HG03280 (cell line): ENCODE data around the gene PLA2G12A.

Experiments
- ATAC-seq: cut with Tn5 transposase; IDR thresholded peaks from one replicate; pipeline ENCODE4 v1.9.1; 2021; ENCODE audit warnings: mild to moderate bottlenecking, moderate library complexity; ENCODE audit not compliant: unreplicated experiment

PLA2G12A gene

GRCh38 chr4:109729718-109730618 is at the start of gene PLA2G12A:
Gene PLA2G12A, minus strand, starts transcription at chr4:109730070. Its CDS starts 261 bp downstream, at chr4:109729809.
- ATAC-seq, result peak; percentile 84

GRCh38 chr4:109764789-109765402 is 35.0 kb upstream of the PLA2G12A start:
- ATAC-seq, result no peak

GRCh38 chr4:109764376-109764775 is 34.5 kb upstream of the PLA2G12A start:
- no peak for ATAC-seq

DNA sequence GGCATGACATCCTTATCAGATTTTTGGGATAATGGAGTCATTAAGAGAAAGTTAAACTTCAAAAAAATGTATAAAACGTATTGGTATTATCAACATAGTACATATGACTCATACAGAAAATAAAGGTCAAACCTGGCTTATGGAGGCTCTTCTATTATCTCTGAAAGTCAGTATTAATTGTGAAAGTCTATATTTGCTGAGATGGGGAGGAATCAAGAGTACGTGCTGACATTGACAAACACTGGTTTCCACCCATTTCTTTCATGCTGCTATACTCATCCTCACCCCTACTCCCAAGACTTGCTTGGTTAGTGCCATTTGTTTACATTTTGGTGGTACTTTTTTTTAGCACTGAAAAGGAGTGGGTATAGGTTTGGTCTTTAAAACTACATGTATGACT is 30.8 kb upstream of the PLA2G12A start:
- ATAC-seq, result no peak

DNA sequence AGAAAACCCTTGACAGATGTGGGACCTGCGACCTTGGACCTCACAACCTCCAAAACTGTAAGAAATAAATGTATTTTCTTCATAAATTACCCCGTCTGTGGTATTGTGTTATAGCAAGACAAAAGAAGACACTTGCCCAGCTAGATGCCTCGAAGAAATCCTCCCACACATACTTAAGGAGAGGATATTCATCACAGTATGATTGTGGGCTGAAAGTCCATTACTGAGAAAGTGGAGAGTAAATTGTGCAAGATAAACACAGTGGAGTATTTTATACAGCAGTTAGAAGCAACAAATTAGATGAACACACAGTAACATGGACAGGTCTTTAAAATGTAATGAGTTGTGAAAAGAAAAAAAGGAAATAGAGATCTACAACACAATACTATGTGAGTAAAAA is 25.8 kb upstream of the PLA2G12A start:
- ATAC-seq, result no peak

- ATAC-seq, result no peak
Observed at GRCh38 chr4:109754093-109754857, 24.4 kb upstream of the PLA2G12A start.

DNA sequence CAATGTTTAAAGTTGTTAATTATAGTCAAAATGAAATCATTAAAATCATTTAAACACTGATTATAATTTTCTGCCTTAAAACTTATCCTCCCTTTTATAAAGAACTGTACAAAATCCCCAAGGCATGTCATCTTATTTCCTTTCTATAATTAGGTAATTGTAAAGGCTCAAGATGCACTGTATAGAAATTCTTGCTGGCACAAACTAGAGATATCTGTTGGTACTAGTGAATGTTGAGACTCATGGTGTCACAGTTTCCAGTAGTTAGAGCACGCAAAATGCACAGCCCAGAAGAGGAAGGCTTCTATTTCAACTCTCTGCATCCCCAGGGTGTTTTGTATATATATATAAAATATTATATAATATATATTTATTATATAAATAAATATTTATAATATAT is 22.7 kb upstream of the PLA2G12A start:
- ATAC-seq, result no peak

GRCh38 chr4:109751852-109752251 is 22.0 kb upstream of the PLA2G12A start:
- no peak for ATAC-seq

- no peak for ATAC-seq
Observed at GRCh38 chr4:109750652-109751244, 20.9 kb upstream of the PLA2G12A start.

DNA sequence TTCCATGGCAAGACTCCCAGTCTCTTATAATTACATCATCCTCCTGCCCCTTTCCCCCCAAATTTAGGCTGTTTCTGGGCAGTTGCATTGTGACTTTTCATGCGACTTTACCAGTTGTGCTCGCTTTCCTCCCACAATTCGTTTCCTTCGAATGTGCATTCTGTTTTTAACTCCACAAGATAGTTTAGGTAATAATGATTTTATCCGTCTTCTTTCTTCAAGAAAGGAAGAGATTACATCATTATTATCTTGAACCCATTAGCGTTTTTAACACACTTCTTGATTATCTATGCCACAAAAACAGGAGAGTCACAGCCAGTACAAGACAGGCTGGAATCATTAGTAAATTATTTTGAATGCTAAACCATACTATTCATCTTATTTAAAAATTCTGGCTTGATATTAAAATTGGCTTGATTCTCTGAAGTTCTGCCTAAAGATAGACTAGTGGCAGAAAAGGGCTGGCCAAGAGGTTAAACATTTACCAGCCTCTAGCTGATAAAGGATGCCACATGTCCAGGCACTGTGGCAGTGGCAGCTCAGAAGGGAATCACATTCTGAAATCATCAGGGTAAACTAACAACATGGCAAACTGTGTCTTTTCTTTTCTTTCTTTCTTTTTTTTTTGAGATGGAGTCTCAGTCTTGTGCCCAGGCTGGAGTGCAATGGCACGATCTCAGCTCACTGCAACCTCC is 19.7 kb upstream of the PLA2G12A start:
- no peak for ATAC-seq

DNA sequence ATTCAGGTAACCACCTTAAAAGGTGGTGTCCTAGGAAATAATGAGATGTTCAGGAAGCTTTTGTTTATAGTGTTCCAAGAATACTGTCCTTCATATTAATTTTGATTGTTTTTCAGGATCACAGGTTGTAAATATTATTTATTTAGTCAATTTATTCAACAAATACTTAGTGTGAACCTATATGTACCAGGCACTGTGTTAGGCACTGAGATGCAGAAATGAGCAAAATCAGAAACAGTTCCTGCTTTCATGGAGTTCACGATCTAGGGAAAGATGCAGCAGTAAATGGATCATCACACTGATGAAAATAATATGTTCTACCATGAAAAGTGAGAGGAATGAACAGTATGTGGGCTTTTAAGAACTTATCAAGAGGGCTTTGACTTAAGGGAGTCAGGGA is 18.2 kb upstream of the PLA2G12A start:
- ATAC-seq, result no peak

- no peak for ATAC-seq
Observed at GRCh38 chr4:109746728-109747127, 16.9 kb upstream of the PLA2G12A start.

GRCh38 chr4:109745830-109746229 is 16.0 kb upstream of the PLA2G12A start:
- no peak for ATAC-seq

DNA sequence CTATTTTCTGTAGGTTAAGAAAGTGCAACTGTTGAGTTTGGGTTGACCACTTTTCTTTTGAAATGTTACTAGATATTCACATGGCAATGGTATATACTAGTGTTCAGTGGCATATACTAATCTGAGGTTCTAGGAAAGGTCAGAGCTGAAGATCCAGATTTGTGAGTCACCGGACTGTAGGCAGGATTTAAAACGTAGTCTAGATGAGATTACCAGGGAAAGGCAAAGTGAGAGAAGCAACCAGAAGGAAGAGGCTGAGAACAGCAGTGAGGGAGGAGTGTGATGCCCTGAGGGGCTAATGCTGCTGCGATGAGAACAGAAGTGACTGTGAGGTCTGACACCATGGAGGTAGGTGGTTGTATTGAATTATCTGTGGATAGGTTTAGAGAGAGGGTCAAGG is 9.7 kb upstream of the PLA2G12A start:
- ATAC-seq, result no peak

DNA sequence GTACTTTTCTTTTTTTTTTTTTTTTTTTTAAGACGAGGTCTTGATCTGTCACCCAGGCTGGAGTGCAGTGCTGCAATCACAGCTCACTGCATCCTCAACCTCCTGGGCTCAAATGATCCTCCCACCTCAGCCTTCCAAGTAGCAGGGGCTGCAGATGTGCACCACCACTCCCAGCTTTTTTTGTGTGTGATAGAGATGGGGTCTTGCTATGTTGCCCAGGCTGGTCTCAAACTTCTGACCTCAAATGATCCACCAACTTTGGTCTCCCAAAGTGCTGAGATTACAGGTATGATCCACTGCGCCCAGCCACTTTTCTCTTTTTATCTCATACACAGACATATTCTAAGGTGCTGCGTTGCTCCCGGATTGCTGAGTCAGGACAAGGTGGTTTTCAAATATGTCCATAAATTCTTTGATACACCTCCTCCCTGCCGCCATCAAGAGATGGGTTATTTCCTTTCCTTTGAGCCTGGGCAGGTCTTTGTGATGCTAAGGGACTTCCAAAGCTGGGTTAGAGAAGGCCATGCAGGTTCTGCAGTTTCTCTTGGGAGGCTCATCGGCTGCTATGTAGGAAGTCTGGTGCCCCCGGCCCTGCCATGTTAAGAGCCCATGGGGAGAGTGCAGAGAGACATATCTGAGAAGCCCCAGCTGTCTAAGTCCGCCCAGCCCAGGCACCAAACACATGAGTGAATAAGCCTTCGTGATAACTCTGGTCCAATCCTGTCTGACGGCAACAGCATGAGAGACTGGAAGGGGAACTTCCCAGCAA is 8.4 kb upstream of the PLA2G12A start:
- ATAC-seq, result no peak

GRCh38 chr4:109735566-109736365 is 5.9 kb upstream of the PLA2G12A start:
- no peak for ATAC-seq

DNA sequence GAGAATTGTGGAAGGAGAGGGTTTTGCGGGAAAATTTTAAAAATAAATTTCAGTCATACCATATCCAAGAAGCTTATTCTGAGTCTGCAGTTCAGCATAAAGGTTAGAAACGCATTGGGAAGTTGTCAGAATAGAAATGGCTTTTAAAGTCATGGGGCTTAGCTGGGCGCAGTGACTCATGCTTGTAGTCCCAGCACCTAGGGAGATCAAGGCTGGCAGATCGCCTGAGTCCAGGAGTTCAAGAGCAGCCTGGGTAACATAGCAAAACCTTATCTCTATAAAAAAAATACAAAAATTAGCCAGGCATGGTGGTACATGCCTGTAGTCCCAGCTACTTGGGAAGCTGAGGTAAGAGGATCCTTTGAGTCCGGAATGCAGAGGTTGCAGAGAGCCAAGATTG is 3.9 kb upstream of the PLA2G12A start:
- no peak for ATAC-seq

DNA sequence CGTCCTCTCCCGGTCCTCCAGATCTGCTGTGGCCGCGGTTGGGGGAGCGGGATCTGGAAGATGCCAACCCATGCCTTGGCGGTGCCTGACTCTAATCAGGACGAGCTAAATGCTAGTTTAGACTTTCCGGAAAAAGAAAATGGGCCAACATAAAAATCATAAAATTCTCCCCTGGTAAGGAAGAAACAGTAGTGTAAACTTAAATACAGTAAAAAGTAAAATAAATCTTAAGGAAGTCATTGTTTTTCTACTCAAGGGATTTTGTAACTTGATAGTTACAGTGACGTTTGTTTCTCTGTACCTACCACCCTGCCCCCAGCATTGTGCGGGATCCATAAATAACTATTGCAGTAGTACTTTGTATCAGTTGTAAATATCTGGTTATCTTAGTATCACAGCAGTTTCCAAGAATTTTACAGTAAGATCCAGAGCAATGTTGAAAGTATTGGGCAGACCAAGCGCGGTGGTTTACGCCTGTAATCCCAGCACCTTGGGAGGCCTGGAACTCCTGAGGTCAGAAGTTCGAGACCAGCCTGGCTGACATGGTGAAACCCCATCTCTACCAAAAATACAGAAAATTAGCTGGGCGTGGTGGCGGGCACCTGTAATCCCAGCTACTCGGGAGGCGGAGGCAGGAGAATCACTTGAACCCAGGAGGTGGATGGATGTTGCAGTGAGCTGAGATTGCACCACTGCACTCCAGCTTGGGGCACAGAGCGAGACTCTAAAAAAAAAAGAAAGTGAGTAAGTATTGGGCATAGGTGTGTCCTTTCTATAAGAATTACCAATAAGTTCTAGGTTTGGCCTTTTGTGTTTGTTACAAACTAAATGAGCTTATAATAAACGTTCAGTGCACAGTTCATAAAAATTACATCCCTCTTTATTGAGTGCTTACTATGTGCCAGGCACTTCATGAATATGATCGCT is 1.0 kb upstream of the PLA2G12A start:
- ATAC-seq, result no peak
